ENCODE results near the gene VPS45.

- TF ChIP-seq POLR2A (IDR thresholded peaks at IDR 0.05; ENCODE audit: low read length), result no peak
- no peak for TF ChIP-seq GATA1 (IDR thresholded peaks at IDR 0.05; ENCODE audit: low read depth, low read length)
These were observed 1.2 kb upstream of the VPS45 start for GRCh38 chr1:150066328-150066727.

Data from erythroblast (primary cell).